HG02870 (cell line): Measurements from ENCODE around the gene CLPSL1.
"Not testable (repeated sequence)": the region's sequence is repeated elsewhere in the genome, so short reads cannot be mapped to it uniquely, and the experiment has no call there.

Experiments
- ATAC-seq: cut with Tn5 transposase; IDR thresholded peaks from one replicate; pipeline ENCODE4 v1.9.1; 2021; ENCODE audit warnings: mild to moderate bottlenecking, moderate library complexity; ENCODE audit not compliant: unreplicated experiment

Gene CLPSL1

GRCh38 chr6:35780719-35781118 lies at the start of gene CLPSL1:
CLPSL1 (plus strand) TSS chr6:35781019; CDS start chr6:35781111, 92 bp downstream.
- ATAC-seq: no peak

- ATAC-seq: peak; percentile 43
Observed at GRCh38 chr6:35731414-35731735, 49.4 kb upstream of the CLPSL1 start.

GRCh38 chr6:35731736-35732532 lies 48.9 kb upstream of the CLPSL1 start:
- peak; percentile 43 for ATAC-seq

- ATAC-seq: no peak
Observed at GRCh38 chr6:35733633-35734032, 47.2 kb upstream of the CLPSL1 start.

GRCh38 chr6:35734319-35734718 lies 46.5 kb upstream of the CLPSL1 start:
- not testable (repeated sequence) for ATAC-seq

- no peak for ATAC-seq
Observed at GRCh38 chr6:35735452-35735851, 45.4 kb upstream of the CLPSL1 start.

- ATAC-seq: no peak
Observed at GRCh38 chr6:35736253-35736894, 44.4 kb upstream of the CLPSL1 start.

GRCh38 chr6:35736982-35737412 lies 43.8 kb upstream of the CLPSL1 start, which contains the start of gene ARMC12:
ARMC12 (plus strand) TSS chr6:35737032; CDS start chr6:35737109, 77 bp downstream.
- no peak for ATAC-seq

- ATAC-seq: no peak
Observed at GRCh38 chr6:35737413-35738211, 43.2 kb upstream of the CLPSL1 start.

GRCh38 chr6:35739645-35740524 lies 40.9 kb upstream of the CLPSL1 start:
- no peak for ATAC-seq

- ATAC-seq: no peak
Observed at GRCh38 chr6:35742842-35743241, 38.0 kb upstream of the CLPSL1 start.

GRCh38 chr6:35745509-35745908 lies 35.3 kb upstream of the CLPSL1 start:
- ATAC-seq: no peak

- no peak for ATAC-seq
Observed at GRCh38 chr6:35746516-35746915, 34.3 kb upstream of the CLPSL1 start.

GRCh38 chr6:35747877-35748276 lies 32.9 kb upstream of the CLPSL1 start:
- ATAC-seq: no peak

GRCh38 chr6:35750557-35750956 lies 30.3 kb upstream of the CLPSL1 start:
- no peak for ATAC-seq

GRCh38 chr6:35751594-35751993 lies 29.2 kb upstream of the CLPSL1 start:
- no peak for ATAC-seq

- ATAC-seq: no peak
Observed at GRCh38 chr6:35752330-35752729, 28.5 kb upstream of the CLPSL1 start.

GRCh38 chr6:35754452-35755277 lies 26.2 kb upstream of the CLPSL1 start:
- no peak for ATAC-seq

- ATAC-seq: no peak
Observed at GRCh38 chr6:35755278-35755924, 25.4 kb upstream of the CLPSL1 start.
